Smooth muscle cell of the coronary artery (primary cell): Measurements from ENCODE around the gene CSRP3. TPM values are rescaled to one million over a fixed set of nuclear protein-coding genes. Genes with fewer than 3 reads are reported as not detected.

Experiments used
- total RNA-seq: library from RNA; depleted of rRNA; stranded (reverse); fragments of >200 nt; gene quantifications from 2 replicates; pipeline ENCODE4 v1.2.3, GENCODE V29; 2014; ENCODE audit warnings: low replicate concordance

Gene CSRP3
- total RNA-seq: not detected in 2 replicates

DNA sequence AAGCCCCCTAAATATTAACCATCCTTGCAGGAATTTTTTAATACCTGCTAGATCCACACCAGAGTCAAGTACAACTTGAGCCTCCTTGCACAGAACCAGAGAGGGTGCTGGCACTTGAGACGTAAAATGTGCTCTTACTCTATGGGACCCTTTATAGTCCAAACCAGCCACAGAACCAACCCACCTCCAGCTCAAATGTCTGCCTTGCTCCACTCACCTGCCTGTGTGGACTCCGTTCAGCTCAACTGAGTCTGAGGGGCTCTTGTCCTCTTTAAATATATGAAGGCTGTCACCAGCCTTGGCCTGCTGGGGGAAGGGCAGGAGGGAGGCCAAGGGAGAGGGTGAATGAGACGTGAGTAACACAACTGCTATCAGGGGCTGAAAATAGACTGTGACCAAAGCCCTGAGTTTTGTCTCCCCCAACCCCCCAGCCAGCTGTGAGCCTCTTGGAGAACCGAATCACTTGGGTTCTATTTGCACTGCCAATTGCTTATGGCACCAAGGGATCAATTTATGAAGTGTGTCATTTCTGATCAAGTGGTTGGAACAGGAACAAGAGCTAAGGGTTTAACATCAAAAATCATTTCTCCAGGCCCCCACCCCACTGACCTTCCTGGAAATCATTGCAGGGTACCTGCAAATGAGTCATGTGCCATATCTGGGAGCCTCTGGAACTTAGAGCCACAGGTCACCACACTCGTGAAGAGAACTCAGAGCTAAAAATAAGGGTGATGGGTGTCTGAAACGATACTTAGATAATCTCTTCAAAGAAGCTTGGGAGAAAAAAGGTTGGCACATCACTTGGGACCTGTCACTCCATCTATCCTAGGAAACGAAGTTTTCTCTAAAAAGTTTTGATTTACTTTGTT, at the start of gene CSRP3:
Gene CSRP3 (minus strand): TSS at position 247 of the 869 bp plus-strand sequence. CDS start 9,535 bp downstream, outside the sequence.

DNA sequence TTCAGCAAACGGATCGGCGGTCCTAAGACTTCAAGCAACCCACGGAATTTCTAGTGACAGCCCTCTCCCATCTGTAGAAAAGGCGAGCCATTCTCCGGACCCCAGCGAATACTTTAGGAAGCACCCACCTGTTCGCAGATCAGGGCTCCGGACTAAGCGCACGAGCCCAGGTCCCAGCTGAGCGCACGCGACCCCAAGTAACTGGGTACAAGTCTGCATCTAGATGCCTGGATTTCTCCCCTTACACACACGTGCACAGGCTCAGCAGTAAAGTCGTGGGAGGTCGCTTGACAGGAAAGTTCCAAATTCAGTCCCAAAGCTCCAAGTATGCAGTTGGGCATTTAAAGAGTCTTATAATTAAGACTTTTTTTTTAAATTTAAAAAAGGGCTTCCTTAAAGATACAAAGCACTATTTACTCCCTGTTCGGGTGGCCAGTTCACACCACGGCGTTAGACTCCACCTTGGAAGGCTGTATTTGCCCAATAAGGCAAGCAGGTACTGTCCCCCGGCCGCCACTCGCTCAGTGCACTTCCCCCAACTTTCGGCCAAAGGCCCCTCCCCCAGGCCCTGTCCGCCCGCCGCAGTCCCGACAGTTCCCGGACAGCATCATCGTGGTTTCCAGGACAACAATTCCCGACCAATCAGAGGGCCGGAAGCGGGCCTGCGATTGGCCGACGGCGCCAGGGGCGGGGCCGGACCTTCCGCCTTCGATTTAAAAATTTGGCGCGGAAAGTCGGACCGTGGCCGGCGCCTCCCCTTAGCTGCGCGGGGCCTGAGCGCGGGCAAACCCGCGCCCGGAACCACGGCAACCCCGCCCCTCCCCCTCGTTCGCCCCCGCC, 38.9 kb upstream of the CSRP3 start, which contains the start of gene E2F8:
Gene E2F8 (minus strand): TSS at position 526 of the 840 bp plus-strand sequence. CDS start 824 bp downstream, outside the sequence.

Other genes starting within 250 kb of the CSRP3 start
- gene MRGPRX2, start 141.3 kb downstream of the CSRP3 start, total RNA-seq: not detected in 2 replicates
- gene ZDHHC13, start 84.8 kb downstream of the CSRP3 start, total RNA-seq: 9.4 and 14.7 TPM in 2 replicates
- 0.08 TPM in 1 of 2 replicates, not detected in the other for gene E2F8, start 39.0 kb upstream of the CSRP3 start, total RNA-seq